GM12874 (cell line): ENCODE results near the gene CKAP2L.

Experiments used
- CTCF ChIP-seq: IDR thresholded peaks from 2 replicates; pipeline ENCODE4 v1.5.1; 2011; ENCODE audit warnings: low read depth, mild to moderate bottlenecking, control low read depth, low read length, moderate library complexity; ENCODE audit not compliant: insufficient read depth

CKAP2L gene

GRCh38 chr2:112807233-112807807 lies 42.9 kb upstream of the CKAP2L start:
- TF ChIP-seq CTCF = no peak

- no peak for TF ChIP-seq CTCF
Observed at GRCh38 chr2:112805542-112805941, 41.1 kb upstream of the CKAP2L start.

GRCh38 chr2:112803691-112804521 lies 39.5 kb upstream of the CKAP2L start:
- TF ChIP-seq CTCF = no peak

GRCh38 chr2:112800881-112801583 lies 36.6 kb upstream of the CKAP2L start:
- TF ChIP-seq CTCF = no peak

DNA sequence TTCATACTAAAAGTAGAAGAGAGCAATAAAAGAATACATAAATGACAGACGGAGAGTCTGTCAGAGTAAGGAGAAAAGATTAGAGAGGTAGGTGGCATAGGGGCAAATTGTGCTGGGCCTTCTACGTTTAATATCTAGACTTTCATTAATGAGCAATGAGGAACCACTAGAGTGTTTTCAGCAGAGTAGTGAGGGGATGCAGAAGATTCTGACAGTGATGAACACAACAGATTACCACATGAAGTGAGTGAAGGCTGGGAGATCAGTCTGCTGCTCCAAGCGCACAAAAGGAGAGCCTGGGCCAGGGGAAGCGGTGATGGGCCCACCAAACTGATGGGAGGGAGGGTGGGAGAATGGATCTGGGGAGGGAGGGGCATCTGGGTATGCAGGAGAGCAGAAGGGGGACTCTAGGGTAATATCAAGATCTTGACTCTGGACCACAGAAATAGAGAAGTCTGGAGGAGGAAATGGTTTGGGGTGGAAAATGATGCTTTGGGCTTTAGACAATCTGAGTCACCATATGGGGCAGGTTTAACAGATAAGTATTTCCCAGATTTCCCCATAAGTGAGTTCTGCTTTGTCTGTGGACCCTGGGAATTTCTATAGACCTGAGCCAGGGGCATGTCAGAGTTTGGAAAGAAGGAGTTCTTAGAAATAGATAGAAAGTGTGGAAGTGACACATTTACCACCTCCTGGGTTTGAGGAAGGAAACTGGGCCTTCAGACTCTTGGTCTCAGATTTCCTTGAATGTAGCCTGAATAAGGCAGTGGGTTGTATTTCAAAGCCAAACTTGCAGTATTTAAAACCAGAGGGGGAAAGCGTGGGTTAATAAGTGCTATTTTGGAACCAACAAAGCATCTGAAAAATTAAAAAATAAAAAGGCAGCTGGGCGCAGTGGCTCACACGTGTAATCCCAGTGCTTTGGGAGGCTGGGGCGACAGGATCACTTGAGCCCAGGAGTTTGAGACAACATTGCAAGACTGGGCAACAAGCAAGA lies 34.9 kb upstream of the CKAP2L start:
- no peak for TF ChIP-seq CTCF

DNA sequence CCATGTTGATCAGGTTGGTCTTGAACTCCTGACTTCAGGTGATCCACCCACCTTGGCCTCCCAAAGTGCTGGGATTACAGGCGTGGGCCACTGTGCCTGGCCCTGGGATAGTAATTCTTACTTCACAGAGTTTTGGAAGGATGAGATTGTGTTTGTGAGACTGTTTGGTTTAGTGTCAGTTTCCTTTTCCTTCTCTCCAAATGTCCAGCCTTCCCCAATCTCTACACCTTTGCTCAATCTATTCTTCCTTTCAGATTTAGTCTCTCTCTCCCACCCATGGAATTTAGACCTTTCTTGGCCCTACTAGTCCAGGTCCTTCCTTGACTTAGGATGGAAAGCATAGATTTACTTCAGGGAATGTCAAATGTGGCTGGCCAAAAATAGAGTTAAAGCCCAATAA lies 32.1 kb upstream of the CKAP2L start:
- no peak for TF ChIP-seq CTCF
